KOPT-K1 (cell line): ENCODE data around the gene PDZD7.

Source experiments
- H3K27ac ChIP-seq: fragments of 200-600 bp; sonication (generic); 2 replicates; pipeline ENCODE4 v1.5.1; 2016; ENCODE audit warnings: antibody characterized with exemption, mild to moderate bottlenecking, low read depth, low read length; ENCODE audit not compliant: poor library complexity, severe bottlenecking
- H3K36me3 ChIP-seq: fragments of 200-600 bp; sonication (generic); 2 replicates; pipeline ENCODE4 v1.5.1; 2017; ENCODE audit warnings: antibody characterized with exemption, mild to moderate bottlenecking, low read length, moderate library complexity; ENCODE audit not compliant: insufficient read depth
- H3K9me3 ChIP-seq: fragments of 200-600 bp; sonication (generic); 2 replicates; pipeline ENCODE4 v1.5.1; 2017; ENCODE audit warnings: antibody characterized with exemption, low read length, mild to moderate bottlenecking; ENCODE audit not compliant: insufficient read depth, poor library complexity, severe bottlenecking

PDZD7 gene

DNA sequence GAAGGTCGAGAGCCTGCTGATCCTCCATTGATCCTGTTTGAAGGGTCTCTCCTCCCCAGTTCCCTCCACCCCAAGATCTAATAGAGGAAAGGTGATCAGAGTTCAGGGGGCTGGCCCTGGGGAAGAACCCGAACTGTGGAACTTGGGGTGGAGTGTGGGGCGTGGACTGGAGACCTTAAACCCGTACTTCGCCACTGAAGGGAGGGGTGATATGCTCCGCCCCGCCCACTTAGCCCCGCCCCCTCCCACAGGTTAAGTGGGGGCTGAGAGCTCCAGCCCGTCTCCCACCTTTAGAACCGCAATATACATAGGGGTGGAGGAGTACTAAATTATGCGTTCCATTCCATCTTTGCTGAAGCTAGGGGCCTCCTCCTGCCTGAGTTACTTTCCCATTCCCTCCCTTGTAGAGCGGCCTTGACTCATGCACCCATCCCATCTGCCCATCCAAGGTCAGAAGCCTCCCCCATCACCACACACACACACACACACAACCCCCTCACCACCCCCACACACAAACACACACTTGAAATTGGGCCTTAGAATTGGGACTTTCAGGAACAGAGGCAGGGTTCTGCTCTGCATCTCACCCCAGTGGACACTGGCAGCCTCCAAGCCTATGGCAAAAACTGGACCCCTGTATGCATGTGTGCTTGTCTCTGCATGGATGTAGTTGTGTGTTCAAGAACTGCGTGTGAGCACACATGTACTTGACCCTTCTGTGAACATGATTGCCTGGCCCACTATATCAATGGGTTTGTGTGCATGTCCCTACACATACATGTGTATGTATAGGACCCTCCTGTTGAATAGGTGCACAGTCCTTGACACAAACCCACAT is 60.6 kb downstream of the PDZD7 start:
- Histone ChIP-seq H3K27ac (no peak overlapping the region), H3K9me3 (no peaks in the 10 kb centered on the region), H3K36me3 (peaks cover 22% of the 10 kb centered on the region)

DNA sequence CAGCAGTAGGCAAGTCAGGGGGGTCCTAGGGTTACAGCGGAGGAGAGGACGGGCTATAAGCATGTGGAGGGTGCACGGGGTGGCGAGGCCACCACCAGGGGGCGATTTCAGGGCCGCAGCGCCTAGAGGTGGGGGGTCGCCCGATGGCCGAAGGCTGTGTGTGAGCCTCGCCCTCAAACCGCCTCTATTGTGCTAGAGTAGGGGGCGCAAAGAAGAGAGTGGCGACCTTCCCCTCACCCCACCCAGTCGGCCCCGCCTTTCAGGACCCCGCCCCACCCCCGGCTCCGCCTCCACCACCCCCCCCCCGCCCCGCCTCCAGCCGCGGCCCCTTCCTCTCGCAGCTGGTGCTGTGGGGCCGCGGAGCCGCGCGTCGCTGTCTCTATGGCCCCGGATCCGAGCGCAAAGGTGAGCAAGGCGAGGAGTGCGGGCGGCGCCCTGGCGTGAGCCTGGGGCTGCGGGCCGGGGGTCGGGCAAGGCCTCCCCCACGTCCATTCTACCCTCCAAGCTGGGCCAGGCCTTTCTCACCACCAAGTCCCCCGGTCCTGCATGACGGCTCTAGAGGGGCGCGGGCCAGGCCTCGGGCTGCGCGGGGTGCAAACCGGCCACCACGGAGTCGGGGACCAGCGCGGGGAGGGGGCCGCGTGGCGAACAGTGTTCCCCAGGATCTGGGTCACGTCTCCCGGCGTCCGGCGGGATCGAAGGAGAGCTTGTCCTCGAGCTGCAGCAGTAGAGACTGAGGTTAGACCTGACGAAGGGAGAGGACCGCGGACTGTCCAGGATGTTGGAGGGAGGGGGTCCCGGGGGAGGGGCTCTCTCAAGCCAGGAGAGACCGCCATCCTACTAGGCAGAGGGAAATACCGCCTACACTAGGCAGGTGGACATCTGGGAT is 61.5 kb downstream of the PDZD7 start, which contains the start of gene SEMA4G:
Gene SEMA4G, plus strand, starts transcription at position 318 of the 889 bp plus-strand sequence. CDS start 3,409 bp downstream, outside the sequence.
- no peak within 1 kb of the TSS for H3K27ac ChIP-seq

GRCh38 chr10:100968863-100969186 is 62.1 kb downstream of the PDZD7 start:
- H3K9me3 ChIP-seq, result no peaks in the 10 kb centered on the region
- no peak overlapping the region for H3K27ac ChIP-seq
- peaks cover 35% of the 10 kb centered on the region for H3K36me3 ChIP-seq

More for the DNA sequence above, 61.5 kb downstream of the PDZD7 start, which contains the start of gene SEMA4G:
- Histone ChIP-seq H3K9me3 (no peaks in the 10 kb centered on the region), H3K36me3 (peaks cover 29% of the 10 kb centered on the region)

- no peak overlapping the region for H3K27ac ChIP-seq
- no peaks in the 10 kb centered on the region for H3K9me3 ChIP-seq
- H3K36me3 ChIP-seq, result peaks cover 42% of the 10 kb centered on the region
Observed at GRCh38 chr10:100968062-100968736, 62.7 kb downstream of the PDZD7 start.

DNA sequence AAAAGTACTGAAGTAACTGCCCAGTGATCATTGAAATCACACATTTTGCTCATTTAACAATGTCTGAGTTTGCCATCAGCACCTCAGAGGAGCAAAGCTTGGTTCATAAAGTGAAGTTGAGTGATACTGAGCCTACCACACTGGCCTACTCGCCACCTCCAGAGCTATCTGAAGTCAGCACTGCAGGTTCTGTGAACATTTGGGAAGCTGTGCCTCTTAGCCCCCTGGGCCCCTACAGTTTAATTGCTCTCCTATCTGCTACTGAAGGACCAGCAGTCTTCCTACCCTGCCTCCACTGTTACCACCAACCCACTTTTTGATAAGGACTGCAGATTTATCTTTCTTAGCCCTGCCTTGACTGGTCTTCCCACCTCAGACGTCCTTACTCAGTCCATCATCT is 63.6 kb downstream of the PDZD7 start:
- Histone ChIP-seq H3K36me3 (peaks cover 50% of the 10 kb centered on the region), H3K27ac (no peak overlapping the region)

GRCh38 chr10:100966887-100967286 is 64.0 kb downstream of the PDZD7 start:
- H3K27ac ChIP-seq, result no peak overlapping the region
- H3K36me3 ChIP-seq, result peaks cover 55% of the 10 kb centered on the region

More for the DNA sequence above, 63.6 kb downstream of the PDZD7 start:
- no peaks in the 10 kb centered on the region for H3K9me3 ChIP-seq

DNA sequence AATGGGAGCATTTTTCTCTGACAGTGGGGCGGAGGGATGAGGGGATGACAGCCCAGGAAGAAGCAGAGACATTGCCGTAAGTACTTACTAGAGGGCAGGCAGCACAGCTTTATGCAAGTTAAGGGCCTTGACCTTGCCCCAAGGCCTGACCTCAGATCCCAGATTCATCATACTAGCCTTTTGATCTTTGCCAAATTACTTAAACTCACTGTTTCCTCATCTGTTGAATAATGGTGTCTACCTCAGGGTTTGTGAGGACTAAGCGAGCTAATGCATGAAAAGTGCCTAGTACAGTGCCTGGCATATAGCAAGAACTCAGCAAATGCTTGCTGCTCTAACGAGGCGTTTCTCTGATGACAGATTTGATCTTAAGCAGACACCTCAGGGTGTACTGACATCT is 65.1 kb downstream of the PDZD7 start:
- Histone ChIP-seq H3K27ac (no peak overlapping the region), H3K9me3 (no peaks in the 10 kb centered on the region), H3K36me3 (peaks cover 65% of the 10 kb centered on the region)

More at GRCh38 chr10:100966887-100967286, 64.0 kb downstream of the PDZD7 start:
- H3K9me3 ChIP-seq, result no peaks in the 10 kb centered on the region

GRCh38 chr10:100963826-100964225 is 67.1 kb downstream of the PDZD7 start:
- H3K27ac ChIP-seq, result no peak overlapping the region
- no peaks in the 10 kb centered on the region for H3K9me3 ChIP-seq
- H3K36me3 ChIP-seq, result peaks cover 85% of the 10 kb centered on the region

- no peaks in the 10 kb centered on the region for H3K9me3 ChIP-seq
- H3K27ac ChIP-seq, result no peak overlapping the region
- peaks cover 97% of the 10 kb centered on the region for H3K36me3 ChIP-seq
Observed at GRCh38 chr10:100962351-100963080, 68.4 kb downstream of the PDZD7 start.

DNA sequence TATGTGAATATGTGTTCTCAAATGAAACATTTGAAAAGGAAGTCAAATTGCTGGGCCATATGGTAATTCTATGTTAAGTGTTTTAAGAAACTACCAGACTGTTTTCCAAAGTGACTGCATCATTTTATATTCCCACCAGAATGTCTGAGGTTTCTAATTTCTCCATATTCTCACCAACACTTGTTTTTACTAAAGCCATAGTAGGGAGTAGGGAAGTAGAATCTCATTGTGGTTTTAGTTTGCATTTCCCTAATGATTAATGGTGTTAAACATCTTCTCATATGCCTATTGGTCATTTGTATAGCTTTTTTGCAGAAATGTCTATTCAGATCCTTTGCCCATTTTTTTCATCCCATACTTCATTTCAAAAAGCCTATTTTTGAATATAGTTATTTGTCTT is 70.7 kb downstream of the PDZD7 start:
- Histone ChIP-seq H3K9me3 (no peaks in the 10 kb centered on the region), H3K27ac (no peak overlapping the region), H3K36me3 (peaks cover 97% of the 10 kb centered on the region)
